ENCODE data around the gene DTD1.
A peak's percentile ranks its signal among the peaks of the same experiment; 100 is the strongest.

DTD1 gene

DNA sequence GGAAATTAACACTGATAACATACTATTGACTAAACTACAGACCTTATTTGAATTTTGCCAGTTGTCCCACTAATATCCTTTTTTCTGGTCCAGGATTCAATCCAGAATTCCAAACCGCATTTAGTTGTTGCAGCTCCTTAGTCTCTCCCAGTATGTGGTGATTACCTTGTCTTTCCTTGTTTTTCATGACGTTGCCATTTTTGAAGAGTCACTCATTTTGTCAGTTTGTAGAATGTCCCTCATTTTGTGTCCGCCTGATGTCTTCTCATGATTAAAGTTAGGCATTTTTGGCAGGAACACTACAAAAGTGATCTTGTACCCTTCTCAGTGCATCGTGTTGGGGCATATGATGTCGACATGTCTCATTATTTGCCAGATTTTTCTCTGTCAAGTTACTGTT, 33.1 kb downstream of the DTD1 start:
- DNase-seq = no peak

DNA sequence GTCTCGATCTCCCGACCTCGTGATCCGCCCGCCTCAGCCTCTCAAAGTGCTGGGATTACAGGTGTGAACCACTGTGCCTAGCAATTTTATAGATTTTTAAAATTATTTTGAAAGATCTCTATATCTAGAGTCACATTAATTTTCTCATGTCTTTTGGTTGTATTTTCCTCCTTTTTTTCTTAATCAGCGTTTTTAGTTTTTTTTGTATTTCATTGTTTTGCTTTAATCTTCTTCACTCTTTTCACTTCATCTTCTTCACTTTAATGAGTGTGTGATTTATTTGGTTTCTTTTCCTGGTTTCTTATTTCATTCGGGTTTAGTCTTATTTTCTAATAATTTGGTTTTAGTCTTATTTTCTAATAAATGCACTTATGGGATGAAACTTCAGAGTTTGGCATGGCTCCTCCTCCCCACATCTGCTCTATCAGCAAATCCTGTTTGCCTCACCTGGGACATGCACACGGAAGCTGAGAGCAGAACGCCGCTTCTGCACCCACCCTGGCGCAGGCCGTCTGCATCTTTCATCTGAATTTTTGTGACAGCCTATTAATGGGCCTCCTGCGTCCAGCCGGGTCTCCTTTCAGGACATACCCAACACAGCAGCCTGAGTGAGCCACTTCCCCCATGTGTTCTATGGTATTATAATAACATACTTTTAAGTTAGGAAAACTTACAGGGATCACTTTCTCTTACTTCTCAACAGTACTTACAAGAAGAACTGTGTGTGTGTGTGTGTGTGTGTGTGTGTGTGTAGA, 35.5 kb downstream of the DTD1 start:
- no peak for DNase-seq

DNA sequence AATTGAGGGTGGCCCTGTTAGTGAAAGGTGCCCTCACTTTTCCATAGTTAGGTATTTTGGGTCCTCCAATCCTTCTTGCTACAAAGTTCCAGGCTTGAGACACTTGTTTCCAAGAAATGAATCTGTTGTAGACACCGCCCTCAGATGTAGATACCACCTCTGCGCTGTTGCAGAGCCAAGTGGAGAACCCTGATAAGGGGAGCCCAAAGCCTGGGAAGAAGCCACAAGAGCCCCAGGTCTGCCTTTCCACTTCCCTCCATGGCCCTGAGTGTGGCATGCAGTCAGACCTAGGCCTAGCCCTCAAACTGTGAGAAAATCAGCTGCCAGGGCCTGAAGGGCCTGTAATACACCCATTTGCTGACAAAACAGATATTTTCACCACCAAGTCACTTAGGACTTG, 37.1 kb downstream of the DTD1 start:
- no peak for DNase-seq

DNA sequence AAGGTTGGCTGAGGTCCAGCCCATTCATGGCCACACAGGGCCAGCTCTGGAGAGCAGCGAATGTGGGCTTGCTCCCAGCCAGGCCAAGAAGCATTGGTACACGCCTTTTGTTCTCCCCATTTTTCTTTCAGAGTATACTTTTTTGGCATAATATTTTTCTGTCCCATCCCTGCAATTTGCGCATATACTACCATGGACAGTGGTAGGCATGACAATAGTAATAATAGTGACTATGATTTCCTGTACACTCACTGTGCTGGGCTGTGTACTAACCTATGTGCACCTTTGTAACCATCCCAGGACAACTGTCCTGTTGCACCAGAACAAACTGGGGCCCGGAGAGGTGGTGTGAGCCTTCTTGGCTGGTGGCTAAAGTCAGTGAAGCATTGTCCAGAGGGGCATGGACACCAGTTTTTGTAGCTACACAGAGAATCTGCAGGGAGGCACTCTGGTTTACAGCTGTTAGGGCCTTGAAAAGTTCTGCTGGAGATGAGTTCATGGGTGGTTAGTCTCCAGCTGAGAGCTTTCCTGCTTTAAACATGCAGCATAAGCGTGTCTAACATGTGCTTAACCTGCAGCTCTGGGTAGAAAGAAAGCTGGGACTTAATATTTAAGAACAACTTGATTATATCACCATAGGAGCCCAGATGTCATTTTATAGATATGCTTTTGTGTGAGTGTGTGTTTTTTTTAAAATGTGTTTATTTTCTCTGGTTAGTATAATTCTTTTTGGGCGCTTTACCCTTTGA, 38.2 kb downstream of the DTD1 start:
- no peak for DNase-seq

DNA sequence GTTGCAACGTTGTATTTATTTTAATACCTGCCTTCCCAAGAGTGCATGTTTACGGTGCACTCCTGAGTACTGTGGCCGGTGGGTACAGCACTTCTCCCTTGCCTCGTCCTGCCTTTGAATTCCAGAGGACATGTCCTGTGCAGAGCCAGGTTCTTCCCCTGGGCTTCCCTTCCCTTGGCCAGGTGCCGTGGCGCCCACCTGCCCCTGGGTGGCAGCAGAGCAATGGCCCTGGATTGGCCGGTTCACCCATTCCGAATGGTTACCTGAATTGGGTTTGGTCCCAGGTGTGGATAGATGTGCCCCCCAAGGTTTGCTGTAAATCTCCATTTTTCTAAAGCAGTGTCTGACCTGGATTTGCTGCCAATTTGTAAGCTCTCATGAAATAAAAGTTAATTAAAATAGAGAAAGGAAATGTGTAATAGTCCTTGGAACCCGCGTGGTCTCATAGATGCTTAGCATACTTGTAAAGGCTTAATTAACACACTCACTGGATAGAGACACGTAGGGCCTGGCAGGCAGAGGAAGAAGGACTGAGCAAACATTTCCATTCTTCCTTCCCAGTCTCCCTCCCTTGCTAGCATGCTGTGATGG, 40.6 kb downstream of the DTD1 start:
- peak; percentile 12 for DNase-seq

DNA sequence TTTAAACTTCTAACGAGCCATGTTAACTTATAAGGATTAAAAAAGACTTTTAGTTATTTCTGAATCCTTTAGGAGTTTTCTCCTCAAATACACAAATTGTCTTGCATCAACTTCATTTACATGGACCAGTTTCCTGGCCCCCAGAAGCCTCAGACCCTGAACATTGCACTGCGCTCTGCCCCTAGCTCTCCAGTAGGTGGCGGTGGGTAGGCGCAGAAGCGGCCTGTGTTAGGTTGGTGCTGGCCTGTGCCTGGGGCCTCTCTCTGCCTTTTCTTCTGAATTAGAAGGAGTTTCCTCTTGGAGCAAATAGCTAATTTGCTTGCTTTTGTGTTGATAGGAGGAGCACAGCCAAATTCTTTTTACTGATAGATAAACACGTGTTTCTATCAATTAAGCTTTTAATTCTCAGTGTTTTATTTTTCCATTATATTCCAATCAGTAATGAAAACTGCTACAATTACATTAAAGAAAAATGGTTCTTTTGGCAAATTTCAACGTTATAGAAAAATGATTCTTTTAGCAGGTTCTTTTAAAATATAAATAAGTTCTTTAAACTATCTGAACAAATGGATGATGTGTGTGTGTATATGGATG, 44.4 kb downstream of the DTD1 start:
- peak; percentile 29 for DNase-seq

DNA sequence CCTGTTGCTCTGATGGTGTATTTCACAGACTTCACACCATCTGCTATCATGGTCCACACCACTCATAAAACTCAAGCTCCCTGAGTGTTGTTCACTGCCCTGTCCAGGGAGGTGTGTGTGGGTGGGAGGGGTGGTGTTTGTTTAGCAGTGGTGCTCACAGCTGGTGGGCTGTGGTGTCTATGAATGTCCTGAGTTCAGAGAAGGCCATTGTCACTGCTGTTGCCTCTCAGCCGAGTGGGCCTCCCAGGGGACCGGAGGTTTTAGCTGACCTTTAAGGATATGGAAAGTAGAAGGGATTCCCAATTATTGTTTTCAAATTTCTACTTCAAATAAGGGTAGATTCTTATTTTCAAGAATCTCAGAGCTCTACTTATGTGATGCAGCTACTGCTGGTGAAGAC, 45.6 kb downstream of the DTD1 start:
- no peak for DNase-seq

DNA sequence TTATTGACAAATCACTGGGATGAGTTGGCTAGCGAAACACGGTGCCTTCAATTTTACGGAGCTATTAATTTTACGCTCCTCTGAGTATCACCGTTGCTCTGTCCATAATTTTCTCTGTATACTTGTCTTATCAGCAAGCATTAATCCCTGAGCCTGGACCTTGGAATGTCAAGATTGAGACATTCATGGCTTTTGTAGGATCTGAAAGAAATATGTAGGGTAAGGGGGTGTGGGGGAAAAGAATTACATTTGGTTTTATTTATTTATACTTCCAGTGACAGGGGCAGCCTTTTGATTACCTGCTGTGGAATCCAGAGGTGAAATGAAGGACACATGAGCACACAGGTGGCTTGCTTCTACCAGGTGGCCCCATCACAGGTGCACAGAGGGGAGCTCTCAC, 46.6 kb downstream of the DTD1 start:
- DNase-seq = no peak

DNA sequence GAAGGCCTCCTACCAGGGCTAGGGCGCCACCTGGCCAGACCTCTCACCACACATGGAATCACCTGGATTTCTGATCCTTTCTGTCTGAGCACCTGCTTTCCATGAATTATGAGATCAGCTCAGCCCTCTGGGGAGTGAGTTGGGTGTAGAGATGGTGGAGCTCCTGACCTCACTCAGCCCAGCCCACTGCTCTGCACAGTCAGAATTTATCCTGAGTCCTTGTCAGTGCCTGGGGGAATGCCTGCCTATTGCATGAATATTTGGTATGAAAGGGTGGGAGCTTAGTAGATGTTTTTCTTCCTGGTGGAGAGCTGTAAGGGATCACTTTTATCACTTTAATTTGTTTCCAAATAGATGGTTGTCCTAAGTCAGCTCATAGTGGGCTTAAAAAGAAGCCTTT, 47.5 kb downstream of the DTD1 start:
- DNase-seq = no peak

DNA sequence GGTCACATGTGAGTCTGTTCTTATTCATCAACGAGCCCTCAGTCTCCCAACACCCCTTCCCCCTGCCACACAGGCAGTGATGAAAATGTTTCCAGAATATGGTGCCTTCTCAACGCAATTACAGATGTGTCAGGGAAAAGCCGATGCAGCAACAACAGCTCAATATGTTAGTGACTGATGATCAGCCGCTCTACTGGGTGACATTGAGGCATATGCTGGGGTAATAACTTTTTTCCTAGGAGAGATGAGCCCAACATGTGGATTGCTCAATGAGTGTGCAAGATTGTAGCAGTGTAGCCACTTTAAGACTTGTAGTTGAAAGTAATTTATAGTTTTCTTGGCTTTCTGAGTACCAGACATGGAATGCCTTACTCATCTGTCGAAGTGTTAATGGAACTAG, 49.4 kb downstream of the DTD1 start:
- DNase-seq = no peak

DNA sequence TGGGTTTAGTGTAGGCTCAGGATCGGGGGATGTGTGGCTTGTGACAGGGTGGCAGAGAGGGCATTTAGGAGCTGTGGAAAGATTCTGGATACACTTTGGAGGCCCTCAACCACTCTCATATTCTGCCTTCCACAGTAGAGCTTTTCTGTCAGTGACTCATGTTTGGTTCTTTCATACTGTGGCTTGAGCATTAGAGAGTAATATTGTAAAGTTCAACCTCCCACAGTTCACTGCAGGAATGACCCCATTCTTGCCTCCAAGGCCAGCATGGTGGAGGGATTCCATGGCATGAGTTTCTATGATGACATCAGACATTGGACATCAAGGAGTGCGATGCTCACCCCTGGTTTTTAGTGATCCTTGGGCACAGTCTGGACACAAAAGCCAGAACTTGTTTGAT, 50.9 kb downstream of the DTD1 start:
- no peak for DNase-seq

DNA sequence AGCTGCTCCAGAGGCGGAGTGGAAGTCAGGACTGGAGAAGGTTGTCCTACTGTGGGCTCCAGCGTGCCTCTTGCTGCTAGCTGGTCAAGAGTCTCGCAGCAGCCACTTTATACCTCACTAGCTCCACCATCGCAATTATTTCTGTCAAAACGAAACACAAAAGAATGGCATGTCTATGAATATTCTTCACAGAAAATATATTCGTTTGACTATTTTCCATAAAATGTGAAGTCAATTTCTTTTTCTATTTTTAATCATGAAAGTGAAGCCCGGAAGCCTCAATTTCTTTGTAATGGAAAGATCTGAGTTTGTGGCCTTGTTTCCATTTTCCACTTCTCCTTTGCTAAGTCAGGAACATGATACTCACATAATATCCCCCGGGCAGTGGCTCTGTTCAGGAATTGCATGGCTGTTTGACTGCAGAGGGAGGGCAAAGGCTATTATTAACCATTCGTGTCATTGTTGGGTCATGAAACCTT, 51.7 kb downstream of the DTD1 start:
- DNase-seq = no peak

DNA sequence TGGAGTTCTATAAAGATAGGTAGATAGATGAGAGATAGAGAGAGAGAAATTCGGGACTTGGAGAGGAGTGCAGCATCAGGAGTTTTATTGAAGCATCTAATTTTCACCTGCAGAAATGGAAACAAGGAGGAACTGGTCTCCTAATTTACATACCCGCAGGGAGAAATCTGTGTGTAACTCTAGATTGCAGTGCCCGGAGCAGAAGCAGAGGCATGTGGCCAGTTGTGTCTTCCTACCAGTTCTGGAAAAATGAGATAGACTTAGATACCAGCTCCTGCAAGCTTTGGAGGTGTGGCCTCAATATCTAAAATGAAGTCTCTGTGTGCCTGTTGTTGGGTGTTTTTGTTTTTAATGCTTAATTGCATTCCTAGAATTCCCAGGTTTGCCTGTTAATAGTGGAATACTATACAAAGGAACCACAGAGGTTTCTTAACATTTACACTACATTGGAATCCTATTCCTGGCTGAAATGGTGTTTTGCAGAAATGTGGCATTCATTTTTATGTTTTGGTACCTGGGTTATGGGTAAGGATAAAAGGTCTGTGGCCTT, 57.4 kb downstream of the DTD1 start:
- DNase-seq = no peak

DNA sequence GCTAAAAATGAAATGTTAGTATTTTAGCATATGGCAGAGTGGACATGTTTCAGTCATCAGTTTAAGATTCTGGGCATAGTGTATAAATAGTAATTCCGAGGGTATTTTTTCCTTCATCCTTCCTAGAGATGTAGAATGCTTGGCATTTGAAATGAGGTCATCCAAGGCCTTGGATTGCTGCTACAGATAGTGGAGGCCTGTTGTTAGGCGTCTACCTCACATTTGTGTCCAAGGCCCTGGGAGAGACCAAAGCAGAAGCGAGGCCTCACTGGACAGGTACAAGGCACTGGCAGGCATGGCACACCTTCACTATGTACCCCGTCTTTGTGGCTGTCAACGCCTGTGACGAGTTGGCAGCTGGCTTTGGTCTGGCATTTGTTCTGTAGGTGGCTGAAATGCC, 58.0 kb downstream of the DTD1 start:
- no peak for DNase-seq

DNA sequence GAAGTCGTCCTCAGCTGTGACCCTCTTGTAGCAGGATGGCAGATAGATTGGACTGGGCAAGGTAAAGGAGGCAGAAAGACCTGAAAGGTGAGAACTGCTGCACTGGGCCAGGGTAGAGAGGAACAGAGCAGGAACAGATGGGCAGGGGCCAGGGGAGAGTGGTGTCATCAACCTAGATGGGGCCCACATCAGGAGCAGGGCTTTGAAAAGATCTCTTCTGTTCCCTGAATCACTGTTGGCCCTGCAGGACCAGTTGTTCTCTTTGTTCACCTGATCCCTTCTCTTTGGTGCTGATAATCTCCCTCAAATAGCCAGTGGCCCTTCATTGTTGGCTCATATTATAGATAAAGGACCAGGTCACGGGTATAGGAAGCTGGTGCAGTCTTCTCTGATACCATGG, 59.9 kb downstream of the DTD1 start:
- no peak for DNase-seq

DNA sequence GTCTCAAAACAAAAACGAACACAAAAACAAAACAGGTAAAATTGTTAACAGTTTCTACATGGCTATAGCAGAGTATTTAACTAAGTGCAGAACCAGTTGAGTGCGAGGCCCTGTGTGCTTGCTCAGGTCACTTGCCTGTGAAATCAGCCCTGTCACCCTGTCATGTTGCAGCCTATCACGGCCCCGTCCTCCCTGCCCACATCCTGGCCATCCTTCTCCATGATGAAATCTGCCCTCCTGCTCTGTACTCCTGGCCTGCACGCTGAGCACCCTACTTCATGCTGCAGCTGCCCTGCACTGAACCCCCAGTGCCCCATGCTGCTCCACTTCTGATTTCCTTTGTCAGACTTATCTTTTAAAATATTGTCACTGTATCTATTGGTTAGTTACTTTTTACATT, 62.4 kb downstream of the DTD1 start:
- no peak for DNase-seq

DNA sequence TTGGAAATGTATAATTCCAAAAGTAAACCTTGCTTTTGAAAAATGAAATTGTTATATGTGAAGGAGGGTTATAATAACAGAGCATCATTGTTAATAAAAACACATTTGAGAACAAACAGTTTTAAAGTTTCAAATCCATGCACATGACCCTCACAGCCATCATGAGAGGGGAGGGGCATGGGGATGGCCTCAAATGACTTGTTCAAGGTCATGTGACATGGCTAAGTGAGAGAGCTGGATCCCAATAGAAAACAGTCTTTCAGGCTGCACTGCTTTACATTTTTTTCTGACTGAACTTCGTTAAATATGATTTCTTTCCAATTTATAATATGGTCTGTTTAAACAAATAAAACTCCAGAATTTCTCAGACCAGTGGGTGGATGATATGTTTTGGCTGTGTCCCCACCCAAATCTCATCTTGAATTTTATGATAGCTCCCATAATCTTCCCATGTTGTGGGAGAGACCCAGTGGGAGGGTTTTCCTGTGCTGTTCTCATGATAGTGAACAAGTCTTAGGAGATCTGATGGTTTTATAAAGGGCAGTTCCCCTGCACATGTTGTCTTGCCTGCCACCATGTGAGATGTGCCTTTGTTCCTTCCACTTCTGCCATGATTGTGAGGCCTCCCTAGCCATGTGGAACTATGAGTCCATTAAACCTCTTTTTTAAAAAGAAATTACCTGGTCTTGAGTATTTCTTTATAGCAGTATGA, 66.0 kb downstream of the DTD1 start:
- no peak for DNase-seq

DNA sequence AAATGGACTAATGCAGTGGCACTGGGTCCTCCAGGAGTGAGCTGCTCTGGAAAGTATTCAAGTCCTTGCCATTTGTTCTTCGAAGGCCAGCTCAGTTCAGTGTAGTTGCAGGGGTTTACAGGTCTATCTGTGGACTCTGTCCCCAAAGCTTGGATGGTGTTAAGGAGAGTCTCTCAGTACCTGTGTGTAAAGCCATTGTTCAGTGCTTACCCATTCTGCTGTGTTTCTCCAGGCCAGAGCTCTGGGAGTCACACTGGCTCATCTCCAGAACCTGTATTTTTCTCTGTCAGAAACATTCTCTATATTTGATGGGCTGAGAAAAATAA, 66.6 kb downstream of the DTD1 start:
- DNase-seq = no peak

DNA sequence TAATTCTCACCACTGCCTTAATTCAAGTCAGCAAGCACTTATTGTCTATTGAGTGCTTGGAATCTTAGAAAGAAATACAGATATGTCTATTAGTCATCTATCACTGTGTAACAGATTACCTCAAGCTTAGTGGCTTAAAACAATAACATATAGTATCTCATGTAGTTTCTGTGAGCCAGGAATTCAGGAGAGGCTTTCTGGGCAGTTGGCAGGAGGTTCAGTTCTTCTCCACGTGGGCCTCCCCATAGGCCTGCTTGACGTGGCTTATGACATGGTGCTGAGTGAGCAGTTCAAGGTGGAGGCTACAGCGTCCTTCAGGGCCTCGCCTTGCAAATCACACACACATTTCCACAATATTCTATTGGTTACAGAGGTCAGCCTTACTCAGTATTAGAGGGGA, 69.7 kb downstream of the DTD1 start:
- no peak for DNase-seq

DNA sequence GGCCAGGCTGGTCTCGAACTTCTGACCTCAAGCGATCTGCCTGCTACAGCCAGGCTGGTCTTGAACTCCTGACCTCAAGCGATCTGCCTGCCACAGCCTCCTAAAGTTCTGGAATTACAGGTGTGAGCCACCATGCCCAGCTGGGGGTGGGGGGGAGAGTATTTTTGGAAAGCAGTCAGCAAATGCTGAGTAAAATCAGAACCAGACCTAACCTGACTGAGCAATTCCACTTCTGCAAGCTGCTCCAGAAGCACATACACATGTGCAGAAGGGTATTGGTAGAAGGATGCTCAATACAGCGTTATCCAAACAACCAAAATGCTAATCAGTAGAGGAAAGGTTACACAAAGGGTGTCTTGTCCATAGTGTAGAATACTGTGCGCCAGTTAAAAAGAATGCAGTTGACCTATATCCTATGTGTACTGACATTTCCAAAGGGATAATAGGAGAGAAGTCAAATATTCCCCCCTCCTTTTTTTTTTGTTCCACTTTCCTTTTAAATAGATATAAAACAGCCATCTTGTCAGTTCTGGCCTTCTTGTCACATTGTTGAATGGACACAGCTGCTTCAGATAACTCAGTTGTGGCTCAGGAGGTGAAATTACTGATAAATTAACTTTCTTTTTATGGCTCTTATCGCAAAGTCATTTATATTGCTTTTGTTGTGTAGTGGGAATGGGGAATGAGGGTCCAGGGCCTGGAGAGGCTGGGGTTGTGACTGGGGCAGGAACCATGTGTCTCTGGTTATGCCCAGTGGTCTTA, 74.6 kb downstream of the DTD1 start:
- DNase-seq = no peak

DNA sequence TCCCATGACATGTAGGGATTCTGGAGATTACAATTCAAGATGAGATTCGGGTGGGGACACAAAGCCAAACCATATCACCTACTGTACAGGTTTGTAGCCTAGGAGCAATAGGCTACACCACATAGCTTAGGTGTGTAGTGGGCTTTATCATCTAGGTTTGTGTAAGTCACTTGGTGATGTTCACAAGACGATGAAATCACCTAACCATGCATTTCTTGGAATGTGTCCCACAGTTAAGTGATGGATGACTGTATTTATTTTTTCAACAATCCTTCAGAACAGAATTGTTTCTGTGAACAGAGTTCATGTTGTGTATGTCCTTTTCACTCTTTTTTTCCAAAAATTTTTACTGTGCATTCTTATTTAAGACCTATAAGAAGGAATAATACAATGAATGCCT, 76.1 kb downstream of the DTD1 start:
- DNase-seq = no peak

DNA sequence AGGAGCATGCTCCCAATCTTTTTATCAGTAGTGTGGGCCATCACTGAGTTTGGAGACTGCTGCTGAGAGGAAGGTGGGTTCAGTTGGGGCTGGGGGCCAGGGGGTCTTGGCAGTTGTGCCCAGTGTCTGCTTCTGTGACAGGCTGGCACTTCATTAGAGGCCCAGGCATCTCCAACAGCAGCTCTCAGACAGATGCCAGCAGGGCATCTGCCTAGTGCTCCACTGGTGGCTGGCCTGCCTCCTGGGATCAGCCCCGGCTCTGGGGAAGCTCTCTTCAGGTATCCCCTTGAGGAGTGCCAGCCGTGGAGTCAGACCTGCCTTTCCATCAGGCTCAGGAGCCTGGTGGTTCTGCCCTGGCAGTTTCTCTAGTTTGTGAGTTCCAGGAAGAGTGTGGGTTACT, 77.3 kb downstream of the DTD1 start:
- no peak for DNase-seq
